Parathyroid adenoma (tissue), 2 donors: ENCODE results near the gene MYO1D.

Source experiments
- H2AFZ ChIP-seq: fragments of 300-600 bp; sonication (generic); one replicate; pipeline ENCODE4 v1.7.0; 2017; ENCODE audit warnings: antibody characterized with exemption, mild to moderate bottlenecking
- H3K27ac ChIP-seq: fragments of 300-600 bp; sonication (generic); one replicate; pipeline ENCODE4 v1.7.0; 2017
- H3K27me3 ChIP-seq: fragments of 300-600 bp; sonication (generic); one replicate; pipeline ENCODE4 v1.7.0; 2017; ENCODE audit warnings: low read length; ENCODE audit not compliant: control insufficient read depth, insufficient read depth
- H3K36me3 ChIP-seq: fragments of 300-600 bp; sonication (generic); one replicate; pipeline ENCODE4 v1.7.0; 2017; ENCODE audit warnings: low read length; ENCODE audit not compliant: control insufficient read depth, insufficient read depth
- H3K4me1 ChIP-seq: fragments of 300-600 bp; sonication (generic); one replicate; pipeline ENCODE4 v1.7.0; 2017; ENCODE audit warnings: control low read depth
- H3K4me2 ChIP-seq: fragments of 300-600 bp; sonication (generic); one replicate; pipeline ENCODE4 v1.7.0; 2017; ENCODE audit warnings: low read length
- H3K4me3 ChIP-seq: fragments of 300-600 bp; sonication (generic); one replicate; pipeline ENCODE4 v1.7.0; 2017; ENCODE audit warnings: low read depth, low read length
- H3K79me2 ChIP-seq: fragments of 300-600 bp; sonication (generic); one replicate; pipeline ENCODE4 v1.7.0; 2017; ENCODE audit warnings: control low read depth
- H3K9ac ChIP-seq: fragments of 300-600 bp; sonication (generic); one replicate; pipeline ENCODE4 v1.7.0; 2017; ENCODE audit warnings: mild to moderate bottlenecking
- H3K9me3 ChIP-seq: fragments of 300-600 bp; sonication (generic); one replicate; pipeline ENCODE4 v1.7.0; 2017; ENCODE audit warnings: low read length; ENCODE audit not compliant: control insufficient read depth
- TF ChIP-seq, protein P1 (sequence below): fragments of 300-600 bp; sonication (generic); IDR thresholded peaks from one replicate; pipeline ENCODE4 v1.7.0; 2017; ENCODE audit warnings: antibody characterized with exemption, mild to moderate bottlenecking
- donor health status: primary hyperparathyroidism.

Gene MYO1D

GRCh38 chr17:32489320-32490100 lies 387.4 kb downstream of the MYO1D start:
- Histone ChIP-seq H3K4me2 (no peak overlapping the region), H2AFZ (no peak overlapping the region), H3K79me2 (no peaks in the 10 kb centered on the region), H3K9me3 (no peaks in the 10 kb centered on the region), H3K27me3 (no peaks in the 10 kb centered on the region), H3K4me1 (no peaks in the 10 kb centered on the region), H3K36me3 (no peaks in the 10 kb centered on the region), H3K27ac (no peak overlapping the region), H3K4me3 (no peak overlapping the region), H3K9ac (no peak overlapping the region)
- TF ChIP-seq, protein P1, sequence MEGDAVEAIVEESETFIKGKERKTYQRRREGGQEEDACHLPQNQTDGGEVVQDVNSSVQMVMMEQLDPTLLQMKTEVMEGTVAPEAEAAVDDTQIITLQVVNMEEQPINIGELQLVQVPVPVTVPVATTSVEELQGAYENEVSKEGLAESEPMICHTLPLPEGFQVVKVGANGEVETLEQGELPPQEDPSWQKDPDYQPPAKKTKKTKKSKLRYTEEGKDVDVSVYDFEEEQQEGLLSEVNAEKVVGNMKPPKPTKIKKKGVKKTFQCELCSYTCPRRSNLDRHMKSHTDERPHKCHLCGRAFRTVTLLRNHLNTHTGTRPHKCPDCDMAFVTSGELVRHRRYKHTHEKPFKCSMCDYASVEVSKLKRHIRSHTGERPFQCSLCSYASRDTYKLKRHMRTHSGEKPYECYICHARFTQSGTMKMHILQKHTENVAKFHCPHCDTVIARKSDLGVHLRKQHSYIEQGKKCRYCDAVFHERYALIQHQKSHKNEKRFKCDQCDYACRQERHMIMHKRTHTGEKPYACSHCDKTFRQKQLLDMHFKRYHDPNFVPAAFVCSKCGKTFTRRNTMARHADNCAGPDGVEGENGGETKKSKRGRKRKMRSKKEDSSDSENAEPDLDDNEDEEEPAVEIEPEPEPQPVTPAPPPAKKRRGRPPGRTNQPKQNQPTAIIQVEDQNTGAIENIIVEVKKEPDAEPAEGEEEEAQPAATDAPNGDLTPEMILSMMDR: no peak

GRCh38 chr17:32488604-32489180 lies 388.2 kb downstream of the MYO1D start:
- H3K4me2 ChIP-seq: no peak overlapping the region
- no peak overlapping the region for H2AFZ ChIP-seq
- H3K9ac ChIP-seq: no peak overlapping the region
- no peaks in the 10 kb centered on the region for H3K9me3 ChIP-seq
- no peaks in the 10 kb centered on the region for H3K36me3 ChIP-seq
- peaks cover under 1% of the 10 kb centered on the region for H3K4me1 ChIP-seq
- no peaks in the 10 kb centered on the region for H3K27me3 ChIP-seq
- H3K4me3 ChIP-seq: no peak overlapping the region
- H3K79me2 ChIP-seq: no peaks in the 10 kb centered on the region
- TF ChIP-seq, protein P1: no peak
- H3K27ac ChIP-seq: no peak overlapping the region

- TF ChIP-seq, protein P1: no peak
- H3K4me2 ChIP-seq: no peak overlapping the region
- H3K4me1 ChIP-seq: peaks cover 2% of the 10 kb centered on the region
- no peaks in the 10 kb centered on the region for H3K36me3 ChIP-seq
- no peaks in the 10 kb centered on the region for H3K79me2 ChIP-seq
- no peak overlapping the region for H3K9ac ChIP-seq
- H2AFZ ChIP-seq: no peak overlapping the region
- no peak overlapping the region for H3K4me3 ChIP-seq
- no peaks in the 10 kb centered on the region for H3K27me3 ChIP-seq
- H3K27ac ChIP-seq: no peak overlapping the region
- H3K9me3 ChIP-seq: no peaks in the 10 kb centered on the region
Measured at GRCh38 chr17:32488177-32488542, 388.8 kb downstream of the MYO1D start.

DNA sequence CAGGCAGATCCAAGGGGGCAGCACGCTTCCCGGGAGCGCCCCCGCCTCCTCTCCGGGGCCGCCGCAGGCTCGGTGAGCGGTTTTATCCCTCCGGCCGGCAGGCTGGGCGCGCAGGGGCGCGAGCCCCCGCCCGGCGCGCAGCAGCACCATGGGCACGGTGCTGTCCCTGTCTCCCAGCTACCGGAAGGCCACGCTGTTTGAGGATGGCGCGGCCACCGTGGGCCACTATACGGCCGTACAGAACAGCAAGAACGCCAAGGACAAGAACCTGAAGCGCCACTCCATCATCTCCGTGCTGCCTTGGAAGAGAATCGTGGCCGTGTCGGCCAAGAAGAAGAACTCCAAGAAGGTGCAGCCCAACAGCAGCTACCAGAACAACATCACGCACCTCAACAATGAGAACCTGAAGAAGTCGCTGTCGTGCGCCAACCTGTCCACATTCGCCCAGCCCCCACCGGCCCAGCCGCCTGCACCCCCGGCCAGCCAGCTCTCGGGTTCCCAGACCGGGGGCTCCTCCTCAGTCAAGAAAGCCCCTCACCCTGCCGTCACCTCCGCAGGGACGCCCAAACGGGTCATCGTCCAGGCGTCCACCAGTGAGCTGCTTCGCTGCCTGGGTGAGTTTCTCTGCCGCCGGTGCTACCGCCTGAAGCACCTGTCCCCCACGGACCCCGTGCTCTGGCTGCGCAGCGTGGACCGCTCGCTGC lies 389.3 kb downstream of the MYO1D start:
- peaks cover 2% of the 10 kb centered on the region for H3K4me1 ChIP-seq

More for the DNA sequence above, 389.3 kb downstream of the MYO1D start:
- Histone ChIP-seq H3K9ac (no peak overlapping the region), H3K79me2 (no peaks in the 10 kb centered on the region), H3K27ac (no peak overlapping the region), H3K27me3 (no peaks in the 10 kb centered on the region), H3K4me3 (peak overlapping the region; percentile 36), H3K4me2 (peak overlapping the region; percentile 64), H3K36me3 (no peaks in the 10 kb centered on the region), H2AFZ (peak overlapping the region; percentile 95), H3K9me3 (no peaks in the 10 kb centered on the region)
- TF ChIP-seq, protein P1: no peak
